Tibial nerve (tissue), 4 donors: ENCODE measurements around the gene LTBP2.

Experiments used
- EP300 ChIP-seq, 2 donors: sonication (generic); formaldehyde crosslinking; IDR thresholded peaks; one replicate each; pipeline ENCODE4 v1.6.1; 2017; ENCODE audit warnings: antibody characterized with exemption in 2 of 2, mild to moderate bottlenecking in 1 of 2
- POLR2A ChIP-seq, 2 donors: fragments of 450-650 bp; IDR thresholded peaks; one replicate each; pipeline ENCODE4 v1.6.1; 2017; ENCODE audit warnings: antibody characterized with exemption in 2 of 2, mild to moderate bottlenecking in 2 of 2, moderate library complexity in 2 of 2
- TF ChIP-seq, protein P1 (sequence below), 5 experiments: fragments of 200-600 bp in 3 of 5; fragments of 450-650 bp in 2 of 5; sonication (generic) in 3 of 5; IDR thresholded peaks; one replicate each; pipeline ENCODE4 v1.5.1; 2016 to 2019; ENCODE audit warnings: antibody characterized with exemption in 5 of 5, mild to moderate bottlenecking in 3 of 5, moderate library complexity in 2 of 5

DNA sequence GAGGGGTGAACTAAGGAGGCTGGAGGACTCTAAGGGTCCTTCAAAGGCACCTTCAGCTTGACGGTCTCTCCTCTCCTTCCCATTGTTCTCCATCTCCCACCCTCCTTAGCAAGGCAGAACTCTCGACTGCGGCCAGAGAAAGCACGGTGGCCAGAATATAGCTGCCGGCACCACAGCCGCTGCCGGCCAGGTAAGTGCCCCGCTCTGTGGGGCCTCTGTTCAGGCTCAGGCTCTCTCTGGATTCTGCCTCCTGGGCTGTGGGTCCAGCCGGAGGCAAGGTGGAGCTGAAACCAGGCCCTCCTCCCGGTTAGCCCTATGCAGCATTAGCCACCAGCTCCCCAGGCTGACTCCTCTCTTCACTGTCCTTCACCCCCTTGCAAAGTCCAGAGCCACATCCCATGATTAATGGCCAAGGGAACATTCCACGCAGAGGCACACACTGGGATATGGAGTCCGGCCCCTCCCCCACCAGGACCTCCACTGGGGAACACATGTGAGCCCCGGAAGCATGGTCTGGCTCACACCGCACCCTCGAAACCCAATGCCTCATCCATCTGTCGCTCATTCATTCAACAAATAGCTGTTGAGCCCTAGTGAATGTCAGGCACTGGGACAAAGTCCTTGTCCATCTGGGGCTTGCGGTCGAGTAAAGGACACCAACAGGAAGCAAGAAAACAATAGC lies 25.2 kb downstream of the LTBP2 start:
- TF ChIP-seq, protein P1, sequence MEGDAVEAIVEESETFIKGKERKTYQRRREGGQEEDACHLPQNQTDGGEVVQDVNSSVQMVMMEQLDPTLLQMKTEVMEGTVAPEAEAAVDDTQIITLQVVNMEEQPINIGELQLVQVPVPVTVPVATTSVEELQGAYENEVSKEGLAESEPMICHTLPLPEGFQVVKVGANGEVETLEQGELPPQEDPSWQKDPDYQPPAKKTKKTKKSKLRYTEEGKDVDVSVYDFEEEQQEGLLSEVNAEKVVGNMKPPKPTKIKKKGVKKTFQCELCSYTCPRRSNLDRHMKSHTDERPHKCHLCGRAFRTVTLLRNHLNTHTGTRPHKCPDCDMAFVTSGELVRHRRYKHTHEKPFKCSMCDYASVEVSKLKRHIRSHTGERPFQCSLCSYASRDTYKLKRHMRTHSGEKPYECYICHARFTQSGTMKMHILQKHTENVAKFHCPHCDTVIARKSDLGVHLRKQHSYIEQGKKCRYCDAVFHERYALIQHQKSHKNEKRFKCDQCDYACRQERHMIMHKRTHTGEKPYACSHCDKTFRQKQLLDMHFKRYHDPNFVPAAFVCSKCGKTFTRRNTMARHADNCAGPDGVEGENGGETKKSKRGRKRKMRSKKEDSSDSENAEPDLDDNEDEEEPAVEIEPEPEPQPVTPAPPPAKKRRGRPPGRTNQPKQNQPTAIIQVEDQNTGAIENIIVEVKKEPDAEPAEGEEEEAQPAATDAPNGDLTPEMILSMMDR (IDR thresholded peaks at IDR 0.05), result no peak
- TF ChIP-seq EP300 (IDR thresholded peaks at IDR 0.05) (no peak), POLR2A (IDR thresholded peaks at IDR 0.05) (no peak)
